Measurements from ENCODE around the gene LRRC4C. TPM values are rescaled to one million over a fixed set of nuclear protein-coding genes. Genes with fewer than 3 reads are reported as not detected.

The LRRC4C gene
- total and polyA plus RNA-seq, 12 donors: 0.15 to 0.93 (median 0.40) TPM

GRCh38 chr11:40882301-40882700 is 577.2 kb downstream of the LRRC4C start:
- Histone ChIP-seq H3K9me3 (no peaks in the 10 kb centered on the region), H3K4me1 (no peaks in the 10 kb centered on the region), H3K27me3 (no peaks in the 10 kb centered on the region), H3K4me3 (no peak overlapping the region), H3K36me3 (no peaks in the 10 kb centered on the region), H3K27ac (no peak overlapping the region)
- DNase-seq (no peak), ATAC-seq (no peak)
- intact Hi-C loops (cut with DNase I): no loop called here
- WGBS, 2 donors: 80 to 85% methylated on average over 3 of the region's 3 CpGs
- no peak for TF ChIP-seq CTCF (IDR thresholded peaks at IDR 0.05)

GRCh38 chr11:40879911-40880310 is 579.5 kb downstream of the LRRC4C start:
- intact Hi-C loops (cut with DNase I): no loop called here
- no peak for ATAC-seq
- TF ChIP-seq CTCF (IDR thresholded peaks at IDR 0.05): no peak
- H3K4me3 ChIP-seq: no peak overlapping the region
- WGBS, 2 donors: 86% methylated on average over 6 of the region's 6 CpGs
- H3K27ac ChIP-seq: no peak overlapping the region
- no peak for DNase-seq
- no peaks in the 10 kb centered on the region for H3K4me1 ChIP-seq
- H3K9me3 ChIP-seq: peaks cover 0 to 9% (median 0%) of the 10 kb centered on the region in 11 donors
- H3K36me3 ChIP-seq: no peaks in the 10 kb centered on the region
- no peaks in the 10 kb centered on the region for H3K27me3 ChIP-seq

GRCh38 chr11:40877981-40878380 is 581.5 kb downstream of the LRRC4C start:
- Histone ChIP-seq H3K9me3 (peaks cover 0 to 9% (median 0%) of the 10 kb centered on the region in 11 donors), H3K27me3 (no peaks in the 10 kb centered on the region), H3K4me3 (no peak overlapping the region), H3K4me1 (no peaks in the 10 kb centered on the region), H3K36me3 (no peaks in the 10 kb centered on the region), H3K27ac (no peak overlapping the region)
- ATAC-seq (no peak), DNase-seq (no peak)
- TF ChIP-seq CTCF (IDR thresholded peaks at IDR 0.05): no peak
- intact Hi-C loops (cut with DNase I): no loop called here
- 74 to 75% methylated on average over 5 of the region's 5 CpGs for WGBS, 2 donors

- intact Hi-C loops (cut with DNase I): no loop called here
- no peak for TF ChIP-seq CTCF (IDR thresholded peaks at IDR 0.05)
- Histone ChIP-seq H3K27ac (no peak overlapping the region), H3K4me3 (no peak overlapping the region), H3K4me1 (no peaks in the 10 kb centered on the region), H3K27me3 (no peaks in the 10 kb centered on the region), H3K36me3 (no peaks in the 10 kb centered on the region), H3K9me3 (peaks cover 0 to 9% (median 0%) of the 10 kb centered on the region in 11 donors)
- DNase-seq (no peak), ATAC-seq (no peak)
- WGBS, 2 donors: 77 to 88% methylated on average over 7 of the region's 7 CpGs
These were observed 582.2 kb downstream of the LRRC4C start for GRCh38 chr11:40877256-40877655.
